GM12864 (cell line): ENCODE data around the gene PGAM5.

Experiments used
- DNase-seq: peaks from one replicate; pipeline ENCODE4 v3.0.0-alpha.2; 2011; ENCODE audit warnings: low read depth
- H3K4me3 ChIP-seq: 2 replicates; pipeline ENCODE4 v1.5.1; 2011; ENCODE audit warnings: mild to moderate bottlenecking, low read depth, low read length, control low read depth
- CTCF ChIP-seq: IDR thresholded peaks from 2 replicates; pipeline ENCODE4 v1.5.1; 2011; ENCODE audit warnings: low read depth, mild to moderate bottlenecking, moderate library complexity, low read length, control low read depth, inconsistent platforms; ENCODE audit errors: missing control alignments

The PGAM5 gene

GRCh38 chr12:132736378-132736777 lies 25.7 kb downstream of the PGAM5 start:
- no peak for DNase-seq
- H3K4me3 ChIP-seq, result no peak overlapping the region
- TF ChIP-seq CTCF, result no peak

- no peak overlapping the region for H3K4me3 ChIP-seq
- TF ChIP-seq CTCF, result no peak
- DNase-seq, result no peak
Observed at GRCh38 chr12:132736913-132737312, 26.3 kb downstream of the PGAM5 start.

- DNase-seq, result no peak
- no peak for TF ChIP-seq CTCF
- no peak overlapping the region for H3K4me3 ChIP-seq
Observed at GRCh38 chr12:132739600-132740312, 29.1 kb downstream of the PGAM5 start.

GRCh38 chr12:132740313-132740646 lies 29.6 kb downstream of the PGAM5 start:
- H3K4me3 ChIP-seq, result no peak overlapping the region
- no peak for TF ChIP-seq CTCF
- DNase-seq, result no peak

GRCh38 chr12:132740652-132741051 lies 30.0 kb downstream of the PGAM5 start:
- no peak for TF ChIP-seq CTCF
- H3K4me3 ChIP-seq, result no peak overlapping the region
- DNase-seq, result no peak

- H3K4me3 ChIP-seq, result no peak overlapping the region
- DNase-seq, result no peak
- no peak for TF ChIP-seq CTCF
Observed at GRCh38 chr12:132741620-132742019, 31.0 kb downstream of the PGAM5 start.

- H3K4me3 ChIP-seq, result no peak overlapping the region
- TF ChIP-seq CTCF, result no peak
- no peak for DNase-seq
Observed at GRCh38 chr12:132743831-132744230, 33.2 kb downstream of the PGAM5 start.
